Ishikawa (cell line): ENCODE results near the gene ENDOU.

Experiments
- CREB1 ChIP-seq: IDR thresholded peaks from 2 replicates; pipeline ENCODE4 v1.6.1; 2012; ENCODE audit warnings: low read depth
- FOXM1 ChIP-seq: IDR thresholded peaks from 2 replicates; pipeline ENCODE4 v1.6.1; 2012; ENCODE audit warnings: low read depth, borderline replicate concordance
- MAX ChIP-seq: IDR thresholded peaks from 2 replicates; pipeline ENCODE4 v1.6.1; 2012
- RAD21 ChIP-seq: IDR thresholded peaks from 2 replicates; pipeline ENCODE4 v1.6.1; 2012; ENCODE audit warnings: low read depth
- REST ChIP-seq: IDR thresholded peaks from 2 replicates; pipeline ENCODE4 v1.6.1; 2012; ENCODE audit warnings: low read depth, mild to moderate bottlenecking
- ZBTB7A ChIP-seq: IDR thresholded peaks from 2 replicates; pipeline ENCODE4 v1.6.1; 2012; ENCODE audit warnings: low read depth

GRCh38 chr12:47715393-47715876 is 9.9 kb downstream of the ENDOU start:
- no peak for TF ChIP-seq ZBTB7A
- no peak for TF ChIP-seq REST
- TF ChIP-seq RAD21: peak; percentile 98
- no peak for TF ChIP-seq MAX
- no peak for TF ChIP-seq FOXM1
- no peak for TF ChIP-seq CREB1
